PC-3 (cell line): ENCODE data around the gene PROSER2. TPM values are rescaled to one million over a fixed set of nuclear protein-coding genes. Genes with fewer than 3 reads are reported as not detected.

ENCODE experiments used
- ATAC-seq: fragments of 200-7000 bp; cut with Tn5 transposase; 2 replicates; pipeline ENCODE4 v1.9.1; 2020; ENCODE audit warnings: mild to moderate bottlenecking, moderate library complexity
- BruUV-seq: library from RNA; stranded (reverse); fragments of 400-500 nt; replicated peaks from 2 replicates; lab custom pipeline; 2021; lab: Mats Ljungman, UMichigan
- CTCF ChIA-PET: fragments of 300-600 bp; sonication (Branson Sonifier 250); formaldehyde crosslinking; loops from one replicate; lab custom pipeline; 2022; ENCODE audit warnings: antibody characterized with exemption; lab: Charles Lee
- POLR2A ChIA-PET: fragments of 300-600 bp; sonication (Branson Sonifier 250); formaldehyde crosslinking; loops from one replicate; lab custom pipeline; 2022; ENCODE audit warnings: antibody characterized with exemption; ENCODE audit not compliant: unreplicated experiment; lab: Charles Lee
- DNase-seq: peaks from one replicate; pipeline ENCODE4 v3.0.0-alpha.2; 2015
- H2AFZ ChIP-seq: fragments of 300-600 bp; sonication (generic); 2 replicates; pipeline ENCODE4 v1.6.0; 2016; ENCODE audit warnings: antibody characterized with exemption, low read length
- H3F3A ChIP-seq: fragments of 300-600 bp; sonication (generic); one replicate; pipeline ENCODE4 v1.6.0; 2017; ENCODE audit warnings: antibody characterized with exemption, low read length, control low read depth, mild to moderate bottlenecking; ENCODE audit not compliant: unreplicated experiment
- H3K27ac ChIP-seq: fragments of 300-600 bp; sonication (generic); 2 replicates; pipeline ENCODE4 v1.5.1; 2016; ENCODE audit warnings: mild to moderate bottlenecking, low read length
- H3K27me3 ChIP-seq: fragments of 300-600 bp; sonication (generic); 2 replicates; pipeline ENCODE4 v1.6.1; 2016; ENCODE audit warnings: low read length, mixed read lengths
- H3K36me3 ChIP-seq: fragments of 300-600 bp; sonication (generic); 2 replicates; pipeline ENCODE4 v1.6.1; 2016; ENCODE audit warnings: low read depth, mixed run types, low read length, mixed read lengths
- H3K4me1 ChIP-seq: fragments of 300-600 bp; sonication (generic); 2 replicates; pipeline ENCODE4 v1.5.1; 2016; ENCODE audit warnings: low read length; ENCODE audit not compliant: insufficient read depth
- H3K4me2 ChIP-seq: fragments of 300-600 bp; sonication (generic); 2 replicates; pipeline ENCODE4 v1.6.0; 2016; ENCODE audit warnings: low read length
- H3K4me3 ChIP-seq: fragments of 300-600 bp; sonication (generic); 2 replicates; pipeline ENCODE4 v1.5.1; 2016; ENCODE audit warnings: mild to moderate bottlenecking, low read length, mixed read lengths
- H3K79me2 ChIP-seq: fragments of 300-600 bp; sonication (generic); 2 replicates; pipeline ENCODE4 v1.6.1; 2017; ENCODE audit warnings: low read length, mixed read lengths
- H3K9ac ChIP-seq: fragments of 300-600 bp; sonication (generic); 2 replicates; pipeline ENCODE4 v1.6.0; 2016; ENCODE audit warnings: mild to moderate bottlenecking, low read length
- H3K9me2 ChIP-seq: fragments of 300-600 bp; sonication (generic); replicated peaks from 2 replicates; pipeline ENCODE4 v1.6.1; 2016; ENCODE audit warnings: mixed run types, low read length, mixed read lengths
- H3K9me3 ChIP-seq: fragments of 300-600 bp; sonication (generic); 2 replicates; pipeline ENCODE4 v1.6.1; 2016; ENCODE audit warnings: low read length, mixed read lengths
- H4K20me1 ChIP-seq: fragments of 300-600 bp; sonication (generic); 2 replicates; pipeline ENCODE4 v1.6.1; 2016; ENCODE audit warnings: low read length, mixed read lengths
- EZH2 ChIP-seq: fragments of 300-600 bp; sonication (generic); IDR thresholded peaks from one replicate; pipeline ENCODE4 v1.6.1; 2017; ENCODE audit warnings: antibody characterized with exemption, mild to moderate bottlenecking, low read length; ENCODE audit not compliant: unreplicated experiment
- EZH2phosphoT487 ChIP-seq: fragments of 300-600 bp; sonication (generic); IDR thresholded peaks from 2 replicates; pipeline ENCODE4 v1.6.1; 2018; ENCODE audit warnings: mild to moderate bottlenecking, antibody characterized with exemption, low read length, borderline replicate concordance
- intact Hi-C: fragments of 100-400 bp; cut with micrococcal nuclease; formaldehyde crosslinking; loops from 2 replicates; pipeline ENCODE4 v1.9.0; 2023
- total RNA-seq: library from RNA; depleted of rRNA; stranded (reverse); fragments of >200 nt; gene quantifications from 2 replicates; pipeline ENCODE4 v1.2.3, GENCODE V29; 2014
- TF ChIP-seq, protein P1 (sequence below): fragments of 300-600 bp; sonication (generic); conservative IDR thresholded peaks from 2 replicates; pipeline ENCODE4 v1.5.1; 2017; ENCODE audit warnings: antibody characterized with exemption, low read depth, mild to moderate bottlenecking, low read length

Gene PROSER2
- total RNA-seq, 1 experiment from 2014 or later: 52.5 TPM

DNA sequence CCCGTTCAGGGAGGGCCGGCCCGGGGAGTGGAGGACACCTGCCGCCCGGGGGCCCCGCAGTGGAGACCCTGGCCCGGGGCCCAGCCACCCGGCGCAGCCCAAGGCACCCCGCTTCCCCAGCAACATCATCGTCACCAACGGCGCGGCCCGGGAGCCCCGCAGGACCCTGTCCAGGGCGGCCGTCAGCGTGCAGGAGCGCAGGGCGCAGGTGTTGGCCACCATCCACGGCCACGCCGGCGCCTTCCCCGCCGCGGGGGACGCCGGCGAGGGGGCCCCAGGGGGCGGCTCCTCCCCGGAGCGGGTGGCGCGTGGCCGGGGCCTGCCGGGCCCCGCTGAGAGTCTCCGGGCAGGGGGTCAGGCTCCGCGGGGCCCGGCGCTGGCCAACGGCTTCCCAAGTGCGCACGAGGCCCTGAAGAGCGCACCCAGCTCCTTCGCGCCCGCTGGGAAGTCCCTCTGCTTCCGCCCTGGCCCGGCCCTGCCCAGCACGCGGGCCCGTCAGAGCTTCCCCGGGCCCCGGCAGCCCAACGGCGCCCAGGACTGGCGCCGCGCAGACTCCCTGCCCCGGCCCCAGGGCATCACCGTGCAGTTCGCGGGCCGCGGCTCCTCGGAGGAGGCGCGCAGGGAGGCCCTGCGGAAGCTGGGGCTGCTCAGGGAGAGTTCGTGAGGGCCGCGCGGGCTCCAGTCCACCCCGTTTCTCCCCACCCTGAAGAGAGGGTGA, 46.7 kb downstream of the PROSER2 start:
- Histone ChIP-seq H3K4me1 (peaks cover 7% of the 10 kb centered on the region), H3K36me3 (peaks cover 4% of the 10 kb centered on the region), H3K27ac (no peak overlapping the region), H3K9me2 (no peaks in the 10 kb centered on the region), H3K9ac (no peak overlapping the region), H3K4me3 (no peak overlapping the region), H3K27me3 (no peaks in the 10 kb centered on the region), H4K20me1 (no peaks in the 10 kb centered on the region), H3K9me3 (no peaks in the 10 kb centered on the region), H3K79me2 (peaks cover 6% of the 10 kb centered on the region; the same call in 1 of the 2 replicates), H3K4me2 (no peak overlapping the region), H2AFZ (no peak overlapping the region), H3F3A (no peaks in the 10 kb centered on the region)
- DNase-seq: no peak
- POLR2A ChIA-PET: no interaction called here
- CTCF ChIA-PET: no interaction called here
- BruUV-seq: no TSS peak
- intact Hi-C loops: loop anchor here (10.0 kb wide), 1 partner anchor 115 kb away; no protein-coding TSS in a partner anchor
- TF ChIP-seq, protein P1, sequence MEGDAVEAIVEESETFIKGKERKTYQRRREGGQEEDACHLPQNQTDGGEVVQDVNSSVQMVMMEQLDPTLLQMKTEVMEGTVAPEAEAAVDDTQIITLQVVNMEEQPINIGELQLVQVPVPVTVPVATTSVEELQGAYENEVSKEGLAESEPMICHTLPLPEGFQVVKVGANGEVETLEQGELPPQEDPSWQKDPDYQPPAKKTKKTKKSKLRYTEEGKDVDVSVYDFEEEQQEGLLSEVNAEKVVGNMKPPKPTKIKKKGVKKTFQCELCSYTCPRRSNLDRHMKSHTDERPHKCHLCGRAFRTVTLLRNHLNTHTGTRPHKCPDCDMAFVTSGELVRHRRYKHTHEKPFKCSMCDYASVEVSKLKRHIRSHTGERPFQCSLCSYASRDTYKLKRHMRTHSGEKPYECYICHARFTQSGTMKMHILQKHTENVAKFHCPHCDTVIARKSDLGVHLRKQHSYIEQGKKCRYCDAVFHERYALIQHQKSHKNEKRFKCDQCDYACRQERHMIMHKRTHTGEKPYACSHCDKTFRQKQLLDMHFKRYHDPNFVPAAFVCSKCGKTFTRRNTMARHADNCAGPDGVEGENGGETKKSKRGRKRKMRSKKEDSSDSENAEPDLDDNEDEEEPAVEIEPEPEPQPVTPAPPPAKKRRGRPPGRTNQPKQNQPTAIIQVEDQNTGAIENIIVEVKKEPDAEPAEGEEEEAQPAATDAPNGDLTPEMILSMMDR: no peak
- no peak for TF ChIP-seq EZH2phosphoT487
- no peak for ATAC-seq

DNA sequence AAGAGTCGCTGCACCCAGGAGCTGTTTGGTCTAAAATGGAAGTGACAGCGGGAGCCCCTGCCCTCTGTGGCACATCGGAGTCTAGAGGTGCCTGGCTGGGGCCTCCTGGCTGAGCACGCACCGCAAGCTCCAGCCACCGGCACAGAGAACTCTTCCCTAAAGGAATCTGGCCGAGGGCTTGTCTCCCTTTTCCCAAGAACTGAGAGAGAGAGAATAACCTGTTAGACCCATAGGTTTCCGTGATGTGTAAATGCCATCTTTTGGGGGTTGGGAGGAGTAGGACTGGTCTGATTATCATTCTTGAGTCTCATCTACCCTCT, 47.3 kb downstream of the PROSER2 start:
- Histone ChIP-seq H3K9ac (no peak overlapping the region), H3K36me3 (peaks cover under 1% of the 10 kb centered on the region), H3K4me2 (no peak overlapping the region), H3K27me3 (no peaks in the 10 kb centered on the region), H3F3A (no peaks in the 10 kb centered on the region), H3K27ac (no peak overlapping the region), H2AFZ (no peak overlapping the region), H3K9me3 (no peaks in the 10 kb centered on the region), H3K4me1 (peaks cover 12% of the 10 kb centered on the region), H3K4me3 (no peak overlapping the region), H4K20me1 (no peaks in the 10 kb centered on the region), H3K79me2 (0 out of 2 replicates have a peak, but pooled peaks cover 2% of the 10 kb centered on the region), H3K9me2 (no peaks in the 10 kb centered on the region)
- TF ChIP-seq, protein P1: no peak
- TF ChIP-seq EZH2phosphoT487 (no peak), EZH2 (no peak)
- ATAC-seq (no peak), DNase-seq (no peak)
- ChIA-PET CTCF (no interaction called here), POLR2A (no interaction called here)
- no TSS peak for BruUV-seq
- intact Hi-C loops: loop anchor here (10.0 kb wide), 1 partner anchor 114 kb away; no protein-coding TSS in a partner anchor

DNA sequence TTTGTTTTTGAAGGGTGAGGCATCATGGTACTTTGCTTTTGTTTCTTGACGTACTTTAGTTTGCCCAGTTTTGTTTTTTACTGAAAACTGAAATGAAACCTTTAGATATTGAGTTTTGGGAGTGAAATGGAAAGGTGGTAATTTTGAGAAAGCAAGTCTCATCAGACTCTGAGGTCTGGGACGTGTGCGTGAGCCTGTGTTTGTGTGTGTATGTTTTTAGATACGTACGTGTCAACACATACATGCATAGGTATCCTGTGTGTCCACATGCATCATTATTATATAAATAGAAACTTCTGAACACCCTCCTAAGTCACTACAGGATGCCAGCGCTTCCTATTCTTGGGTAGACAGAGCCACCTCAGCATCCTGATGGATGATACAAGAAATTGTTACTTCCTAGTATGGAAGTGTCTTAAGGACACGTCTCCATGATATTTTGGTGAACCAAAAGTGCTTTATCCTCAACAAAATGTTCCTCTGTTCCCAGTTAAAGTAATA, 47.8 kb downstream of the PROSER2 start:
- CTCF ChIA-PET: no interaction called here
- Histone ChIP-seq H3F3A (no peaks in the 10 kb centered on the region), H3K4me1 (peaks cover 16% of the 10 kb centered on the region), H4K20me1 (no peaks in the 10 kb centered on the region), H3K79me2 (no peaks in the 10 kb centered on the region), H3K9ac (no peak overlapping the region), H3K27ac (no peak overlapping the region), H3K36me3 (no peaks in the 10 kb centered on the region; the same call in 1 of the 2 replicates), H2AFZ (no peak overlapping the region), H3K4me2 (no peak overlapping the region), H3K27me3 (no peaks in the 10 kb centered on the region), H3K4me3 (no peak overlapping the region), H3K9me3 (no peaks in the 10 kb centered on the region), H3K9me2 (no peaks in the 10 kb centered on the region)
- TF ChIP-seq, protein P1: no peak
- TF ChIP-seq EZH2phosphoT487 (no peak), EZH2 (no peak)
- intact Hi-C loops: loop anchor here (10.0 kb wide), 1 partner anchor 114 kb away; no protein-coding TSS in a partner anchor
- POLR2A ChIA-PET: no interaction called here
- no peak for DNase-seq
- no peak for ATAC-seq
- no TSS peak for BruUV-seq
